HG03066 (cell line): ENCODE measurements around the gene TAF4.
"Not testable (repeated sequence)": the region's sequence is repeated elsewhere in the genome, so short reads cannot be mapped to it uniquely, and the experiment has no call there.

Experiments used
- ATAC-seq: cut with Tn5 transposase; IDR thresholded peaks from one replicate; pipeline ENCODE4 v1.9.1; 2021; ENCODE audit warnings: low read depth; ENCODE audit not compliant: unreplicated experiment

TAF4 gene

GRCh38 chr20:61949714-61950640 lies 115.7 kb downstream of the TAF4 start:
- no peak for ATAC-seq

GRCh38 chr20:61949363-61949713 lies 116.3 kb downstream of the TAF4 start:
- ATAC-seq: no peak

- no peak for ATAC-seq
These were observed 116.9 kb downstream of the TAF4 start for GRCh38 chr20:61948586-61949362.

- not testable (repeated sequence) for ATAC-seq
These were observed 117.6 kb downstream of the TAF4 start for GRCh38 chr20:61948056-61948455.

GRCh38 chr20:61945495-61945894 lies 120.2 kb downstream of the TAF4 start:
- not testable (repeated sequence) for ATAC-seq

GRCh38 chr20:61944967-61945366 lies 120.7 kb downstream of the TAF4 start:
- ATAC-seq: not testable (repeated sequence)

GRCh38 chr20:61942526-61942925 lies 123.2 kb downstream of the TAF4 start:
- ATAC-seq: no peak

- no peak for ATAC-seq
These were observed 123.8 kb downstream of the TAF4 start for GRCh38 chr20:61941721-61942405.

GRCh38 chr20:61940976-61941720 lies 124.5 kb downstream of the TAF4 start:
- ATAC-seq: no peak

GRCh38 chr20:61940491-61940890 lies 125.2 kb downstream of the TAF4 start:
- no peak for ATAC-seq

GRCh38 chr20:61939691-61940360 lies 125.9 kb downstream of the TAF4 start:
- ATAC-seq: no peak

- ATAC-seq: no peak
These were observed 126.6 kb downstream of the TAF4 start for GRCh38 chr20:61938839-61939690.

GRCh38 chr20:61937963-61938838 lies 127.5 kb downstream of the TAF4 start:
- no peak for ATAC-seq

GRCh38 chr20:61937146-61937962 lies 128.3 kb downstream of the TAF4 start:
- no peak for ATAC-seq

GRCh38 chr20:61936701-61937131 lies 129.0 kb downstream of the TAF4 start:
- no peak for ATAC-seq

GRCh38 chr20:61935926-61936700 lies 129.6 kb downstream of the TAF4 start:
- no peak for ATAC-seq
